Aorta (tissue), 5 donors: ENCODE data around the gene RNF126. TPM values are rescaled to one million over a fixed set of nuclear protein-coding genes. Genes with fewer than 3 reads are reported as not detected.
"Not testable (repeated sequence)": the region's sequence is repeated elsewhere in the genome, so short reads cannot be mapped to it uniquely, and the experiment has no call there.

Source experiments
- ATAC-seq: fragments of 200-7000 bp; cut with Tn5 transposase; one replicate; pipeline ENCODE4 v1.9.1; 2022; ENCODE audit warnings: moderate library complexity; ENCODE audit not compliant: low FRiP score
- DNase-seq, 2 donors: peaks; one replicate each; pipeline ENCODE4 v3.0.0-alpha.2; 2020
- H3K27ac ChIP-seq, 2 donors: one replicate each; pipeline ENCODE4 v1.5.1; 2013; ENCODE audit warnings: low read length in 2 of 2, mild to moderate bottlenecking in 2 of 2, moderate library complexity in 2 of 2, control low read depth in 1 of 2, inconsistent platforms in 1 of 2, low read depth in 1 of 2
- H3K27me3 ChIP-seq, 2 donors: one replicate each; pipeline ENCODE4 v1.6.1; 2013; ENCODE audit warnings: control low read depth in 1 of 2, low read length in 1 of 2, mild to moderate bottlenecking in 1 of 2, moderate library complexity in 1 of 2; ENCODE audit not compliant: insufficient read depth in 2 of 2, control insufficient read depth in 1 of 2
- H3K36me3 ChIP-seq, 2 donors: one replicate each; pipeline ENCODE4 v1.6.1; 2013; ENCODE audit warnings: control low read depth in 1 of 2, low read length in 1 of 2, mild to moderate bottlenecking in 1 of 2; ENCODE audit not compliant: insufficient read depth in 2 of 2, control insufficient read depth in 1 of 2
- H3K4me1 ChIP-seq, 2 donors: one replicate each; pipeline ENCODE4 v1.6.1; 2013; ENCODE audit warnings: low read length in 2 of 2, control low read depth in 1 of 2, mild to moderate bottlenecking in 1 of 2, moderate library complexity in 1 of 2; ENCODE audit not compliant: insufficient read depth in 2 of 2, control insufficient read depth in 1 of 2
- H3K4me3 ChIP-seq, 2 donors: one replicate each; pipeline ENCODE4 v1.5.1; 2013; ENCODE audit warnings: low read length in 2 of 2, control low read depth in 1 of 2, mild to moderate bottlenecking in 1 of 2
- H3K9me3 ChIP-seq: one replicate; pipeline ENCODE4 v1.6.1; 2013; ENCODE audit warnings: mild to moderate bottlenecking, low read length; ENCODE audit not compliant: control insufficient read depth
- WGBS, 2 donors: extraction: QIAGEN DNeasy Blood & Tissue Kit; methylation state at CpG; one replicate each; pipeline ENCODE4 v1.1.7; 2013; 5-methylcytosine and 5-hydroxymethylcytosine counted together
- intact Hi-C, 2 donors: fragments of 100-400 bp; cut with DNase I; formaldehyde crosslinking; loops; one replicate each; pipeline versions ENCODE4 v1.14.2 to v1.15.0; 2022
- polyA plus RNA-seq, 2 donors: library from polyadenylated mRNA; stranded (reverse); fragments of 200-250 nt; gene quantifications; one replicate each; pipeline ENCODE4 v1.2.3, GENCODE V29; 2013
- total RNA-seq, 2 donors: library from RNA; stranded (reverse); fragmentation: NEBNext Ultra II Directional; extraction: Animal tissue kit (Norgen Biotek cat#: 25700); gene quantifications; one replicate each; pipeline ENCODE4 v1.2.1, GENCODE V29; 2021
- donor health status: healthy with polysubstance abuse.
- donor health status: Bipolar disorder and iron deficiency.
- donor health status: DM: no; HTN: no; CAD: no.
- donor health status: DM: no; HTN: no; CAD: no.
- donor health status: DM: yes; HTN: yes; CAD: no.

Gene RNF126
- total and polyA plus RNA-seq, 4 donors, result 18.3 to 38.5 (median 26.8) TPM

DNA sequence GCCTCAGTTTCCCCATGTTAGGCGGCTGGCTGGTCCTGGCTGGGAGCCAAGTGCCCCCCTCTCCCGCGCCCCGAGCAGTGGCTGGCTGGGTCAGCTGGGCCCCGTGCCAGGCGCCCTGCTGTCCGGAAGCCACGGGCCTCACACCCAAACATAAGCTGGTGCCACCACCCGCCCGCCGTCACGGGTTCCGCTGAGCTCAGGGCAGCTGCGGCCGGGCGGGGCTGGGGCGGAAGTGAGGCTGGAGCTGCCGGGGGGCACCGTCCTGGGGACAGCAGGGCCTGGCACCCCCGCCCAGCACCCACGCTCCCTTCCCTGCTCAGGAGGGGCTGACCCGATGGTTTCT, 54.0 kb downstream of the RNF126 start:
- intact Hi-C loops, result no loop called here
- WGBS, 2 donors, result 54 to 68% methylated on average over 18 to 22 of the region's 22 CpGs
- ATAC-seq (peak; percentile 53), DNase-seq (peak in 1 of 2 donors; percentile 82)
- H3K27me3 ChIP-seq, result no peaks in the 10 kb centered on the region
- no peak overlapping the region for H3K27ac ChIP-seq
- H3K36me3 ChIP-seq, result no peaks in the 10 kb centered on the region
- H3K9me3 ChIP-seq, result no peaks in the 10 kb centered on the region
- H3K4me3 ChIP-seq, result no peak overlapping the region
- H3K4me1 ChIP-seq, result no peaks in the 10 kb centered on the region

DNA sequence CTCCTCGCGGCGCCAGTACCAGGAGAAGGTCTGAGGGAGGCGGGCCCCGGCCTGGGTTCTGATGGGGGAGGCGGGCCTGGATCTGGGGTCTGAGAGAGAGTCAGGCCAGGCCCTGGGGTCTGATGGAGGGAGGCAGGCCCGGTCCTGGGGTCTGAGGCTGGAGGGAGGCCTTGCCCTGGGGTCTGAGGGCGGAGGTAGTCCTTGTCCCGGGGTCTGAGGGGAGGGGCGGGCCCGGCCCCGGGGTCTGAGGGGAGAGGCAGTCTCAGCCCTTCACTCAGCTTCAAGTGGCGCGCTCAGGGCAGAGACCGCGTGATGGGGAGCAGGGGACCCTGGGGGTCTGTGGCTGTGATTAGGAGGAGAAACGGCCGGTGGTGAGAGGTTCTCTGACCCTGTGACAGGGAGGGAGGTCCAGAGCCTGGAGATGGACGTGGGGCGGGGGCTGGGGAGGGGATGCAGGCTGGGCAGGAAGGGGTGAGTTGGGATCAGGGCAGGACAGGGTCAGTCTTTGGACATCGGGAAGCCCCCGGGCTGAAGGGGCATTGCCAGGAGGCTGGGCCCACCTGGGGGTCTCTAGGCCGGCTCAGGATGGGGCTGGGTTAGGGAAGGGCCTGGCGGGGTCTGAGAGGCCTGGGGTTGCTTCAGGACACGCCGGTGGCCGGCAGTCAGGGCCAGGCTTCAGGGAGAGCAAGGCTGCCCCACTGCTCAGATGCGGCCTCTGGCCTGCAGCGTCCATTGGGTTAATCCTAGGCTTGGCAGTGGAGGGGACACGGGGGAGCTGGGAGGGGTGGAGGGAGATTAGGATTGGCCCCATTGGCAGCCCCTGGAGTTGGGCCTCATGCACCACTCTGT, 54.6 kb downstream of the RNF126 start:
- 75 to 79% methylated on average over 27 to 30 of the region's 30 CpGs for WGBS, 2 donors
- Histone ChIP-seq H3K4me3 (no peak overlapping the region), H3K4me1 (no peaks in the 10 kb centered on the region), H3K36me3 (no peaks in the 10 kb centered on the region), H3K9me3 (no peaks in the 10 kb centered on the region), H3K27me3 (no peaks in the 10 kb centered on the region), H3K27ac (no peak overlapping the region)
- ATAC-seq (peak; percentile 17), DNase-seq (no peak)
- intact Hi-C loops, result no loop called here

DNA sequence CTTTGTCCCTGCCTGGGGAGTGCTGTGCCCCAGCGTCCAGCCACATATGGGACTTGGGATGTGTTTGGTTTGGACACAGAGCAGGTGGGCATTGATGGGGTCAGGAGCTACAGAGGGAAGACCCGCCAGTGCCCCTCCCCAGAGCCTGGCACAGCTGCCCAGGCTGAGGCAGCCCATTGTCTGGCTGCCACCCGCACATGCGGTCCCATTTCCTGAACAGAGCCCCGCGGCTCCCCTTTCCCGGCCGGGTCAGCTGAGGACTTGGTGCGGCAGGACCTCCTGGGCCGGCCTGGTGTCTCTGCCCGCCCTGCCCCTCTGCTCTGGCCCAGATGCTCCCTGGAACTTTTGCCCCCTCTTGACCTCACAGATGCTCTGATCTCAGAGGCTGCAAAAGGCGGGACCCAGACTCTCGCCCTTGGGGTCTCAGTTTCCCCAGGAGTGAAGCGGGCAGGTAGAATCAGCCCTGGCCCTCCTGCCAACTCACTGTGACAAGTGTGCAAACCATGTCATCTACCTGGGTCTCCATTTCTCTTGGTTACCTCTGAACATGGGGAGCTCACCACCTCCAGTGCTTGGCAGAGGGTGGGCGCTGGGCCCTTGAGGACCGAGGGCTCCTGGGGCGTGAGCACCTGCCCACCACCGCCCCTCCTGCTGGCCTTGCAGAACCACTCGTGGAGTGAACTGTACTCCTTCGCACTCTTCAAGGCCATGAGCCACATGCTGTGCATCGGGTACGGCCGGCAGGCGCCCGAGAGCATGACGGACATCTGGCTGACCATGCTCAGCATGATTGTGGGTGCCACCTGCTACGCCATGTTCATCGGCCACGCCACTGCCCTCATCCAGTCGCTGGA, 55.5 kb downstream of the RNF126 start:
- ATAC-seq, result no peak
- Histone ChIP-seq H3K4me1 (no peaks in the 10 kb centered on the region), H3K27ac (no peak overlapping the region), H3K4me3 (no peak overlapping the region), H3K9me3 (no peaks in the 10 kb centered on the region), H3K36me3 (no peaks in the 10 kb centered on the region), H3K27me3 (no peaks in the 10 kb centered on the region)
- DNase-seq, result no peak
- 86 to 89% methylated on average over 29 to 30 of the region's 30 CpGs for WGBS, 2 donors
- intact Hi-C loops, result no loop called here

DNA sequence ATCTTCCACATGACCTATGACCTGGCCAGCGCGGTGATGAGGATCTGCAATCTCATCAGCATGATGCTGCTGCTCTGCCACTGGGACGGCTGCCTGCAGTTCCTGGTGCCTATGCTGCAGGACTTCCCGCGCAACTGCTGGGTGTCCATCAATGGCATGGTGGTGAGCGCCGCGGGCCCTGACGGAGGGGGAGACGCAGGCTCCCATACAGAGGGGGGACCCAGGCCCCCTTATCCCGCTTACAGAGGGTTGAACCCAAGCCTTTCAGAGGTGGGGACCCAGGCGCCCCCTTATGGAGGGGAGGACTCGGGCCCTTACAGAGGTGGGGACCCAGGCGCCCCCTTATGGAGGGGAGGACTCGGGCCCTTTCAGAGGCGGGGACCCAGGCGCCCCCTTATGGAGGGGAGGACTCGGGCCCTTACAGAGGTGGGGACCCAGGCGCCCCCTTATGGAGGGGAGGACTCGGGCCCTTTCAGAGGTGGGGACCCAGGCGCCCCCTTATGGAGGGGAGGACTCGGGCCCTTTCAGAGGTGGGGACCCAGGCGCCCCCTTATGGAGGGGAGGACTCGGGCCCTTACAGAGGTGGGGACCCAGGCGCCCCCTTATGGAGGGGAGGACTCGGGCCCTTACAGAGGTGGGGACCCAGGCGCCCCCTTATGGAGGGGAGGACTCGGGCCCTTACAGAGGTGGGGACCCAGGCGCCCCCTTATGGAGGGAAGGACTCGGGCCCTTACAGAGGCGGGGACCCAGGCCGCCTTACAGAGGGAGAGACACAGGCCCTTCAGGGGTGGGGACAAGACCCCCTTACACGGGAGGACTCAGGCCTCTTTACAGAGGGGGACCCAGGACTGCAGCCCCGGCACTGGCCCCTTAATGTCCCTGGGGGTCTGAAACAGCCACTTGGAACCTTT, 57.7 kb downstream of the RNF126 start:
- H3K36me3 ChIP-seq, H3K27me3 ChIP-seq, H3K9me3 ChIP-seq, H3K27ac ChIP-seq, H3K4me3 ChIP-seq, intact Hi-C loops, ATAC-seq, DNase-seq, H3K4me1 ChIP-seq: not testable (repeated sequence)
- WGBS, 2 donors, result 64 to 87% methylated on average over 15 to 34 of the region's 34 CpGs

DNA sequence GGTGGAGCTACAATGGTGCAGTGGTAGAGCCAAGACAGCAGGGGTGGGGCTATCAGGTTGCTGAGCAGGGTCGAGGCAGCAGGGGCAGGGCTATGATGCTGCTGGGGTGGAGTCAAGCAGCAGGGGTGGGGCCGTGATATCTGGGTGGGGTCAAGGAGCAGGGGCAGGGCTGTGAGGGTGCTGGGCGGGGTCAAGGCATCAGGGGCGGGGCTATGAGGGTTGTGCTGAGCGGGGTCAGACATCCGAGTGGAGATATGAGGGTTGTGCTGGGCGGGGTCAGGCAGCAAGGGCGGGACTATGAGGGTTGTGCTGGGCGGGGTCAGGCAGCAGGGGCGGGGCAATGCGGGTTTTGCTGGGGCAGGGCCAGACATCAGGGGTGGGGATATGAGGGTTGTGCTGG, 58.7 kb downstream of the RNF126 start:
- no peaks in the 10 kb centered on the region for H3K4me1 ChIP-seq
- intact Hi-C loops, result no loop called here
- no peaks in the 10 kb centered on the region for H3K36me3 ChIP-seq
- no peaks in the 10 kb centered on the region for H3K9me3 ChIP-seq
- H3K4me3 ChIP-seq, result no peak overlapping the region
- no peak overlapping the region for H3K27ac ChIP-seq
- ATAC-seq (no peak), DNase-seq (no peak)
- no peaks in the 10 kb centered on the region for H3K27me3 ChIP-seq
- WGBS, 2 donors, result 86 to 91% methylated on average over 8 to 11 of the region's 11 CpGs

DNA sequence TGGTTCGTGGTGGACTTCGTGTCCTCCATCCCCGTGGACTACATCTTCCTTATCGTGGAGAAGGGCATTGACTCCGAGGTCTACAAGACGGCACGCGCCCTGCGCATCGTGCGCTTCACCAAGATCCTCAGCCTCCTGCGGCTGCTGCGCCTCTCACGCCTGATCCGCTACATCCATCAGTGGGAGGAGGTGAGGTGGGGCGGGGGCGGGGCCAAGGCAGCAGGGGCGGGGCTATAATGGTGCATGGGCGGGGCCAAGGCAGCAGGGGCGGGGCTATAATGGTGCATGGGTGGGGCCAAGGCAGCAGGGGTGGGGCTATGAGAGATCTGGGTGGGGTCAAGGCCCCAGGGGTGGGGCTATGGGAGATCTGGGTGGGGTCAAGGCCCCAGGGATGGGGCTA, 59.2 kb downstream of the RNF126 start:
- 91 to 93% methylated on average over 20 of the region's 20 CpGs for WGBS, 2 donors
- H3K9me3 ChIP-seq, H3K4me3 ChIP-seq, H3K27me3 ChIP-seq, DNase-seq, intact Hi-C loops, H3K36me3 ChIP-seq, H3K4me1 ChIP-seq, ATAC-seq, H3K27ac ChIP-seq: not testable (repeated sequence)

DNA sequence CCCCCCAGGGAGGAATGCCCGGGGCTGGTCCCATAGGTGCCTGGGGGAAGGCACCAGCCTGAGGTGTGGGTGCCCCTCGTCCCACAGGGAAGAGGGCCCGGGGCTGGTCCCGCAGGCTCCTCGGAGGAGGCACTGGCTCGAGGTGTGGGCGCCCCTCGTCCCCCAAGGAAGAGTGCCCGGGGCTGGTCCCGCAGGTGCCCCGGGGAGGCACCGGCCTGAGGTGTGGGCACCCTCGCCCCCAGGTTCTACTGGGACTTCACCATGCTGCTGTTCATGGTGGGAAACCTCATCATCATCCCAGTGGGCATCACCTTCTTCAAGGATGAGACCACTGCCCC, 59.7 kb downstream of the RNF126 start:
- not testable (repeated sequence) for DNase-seq
- WGBS, 2 donors, result 88 to 89% methylated on average over 13 of the region's 13 CpGs

DNA sequence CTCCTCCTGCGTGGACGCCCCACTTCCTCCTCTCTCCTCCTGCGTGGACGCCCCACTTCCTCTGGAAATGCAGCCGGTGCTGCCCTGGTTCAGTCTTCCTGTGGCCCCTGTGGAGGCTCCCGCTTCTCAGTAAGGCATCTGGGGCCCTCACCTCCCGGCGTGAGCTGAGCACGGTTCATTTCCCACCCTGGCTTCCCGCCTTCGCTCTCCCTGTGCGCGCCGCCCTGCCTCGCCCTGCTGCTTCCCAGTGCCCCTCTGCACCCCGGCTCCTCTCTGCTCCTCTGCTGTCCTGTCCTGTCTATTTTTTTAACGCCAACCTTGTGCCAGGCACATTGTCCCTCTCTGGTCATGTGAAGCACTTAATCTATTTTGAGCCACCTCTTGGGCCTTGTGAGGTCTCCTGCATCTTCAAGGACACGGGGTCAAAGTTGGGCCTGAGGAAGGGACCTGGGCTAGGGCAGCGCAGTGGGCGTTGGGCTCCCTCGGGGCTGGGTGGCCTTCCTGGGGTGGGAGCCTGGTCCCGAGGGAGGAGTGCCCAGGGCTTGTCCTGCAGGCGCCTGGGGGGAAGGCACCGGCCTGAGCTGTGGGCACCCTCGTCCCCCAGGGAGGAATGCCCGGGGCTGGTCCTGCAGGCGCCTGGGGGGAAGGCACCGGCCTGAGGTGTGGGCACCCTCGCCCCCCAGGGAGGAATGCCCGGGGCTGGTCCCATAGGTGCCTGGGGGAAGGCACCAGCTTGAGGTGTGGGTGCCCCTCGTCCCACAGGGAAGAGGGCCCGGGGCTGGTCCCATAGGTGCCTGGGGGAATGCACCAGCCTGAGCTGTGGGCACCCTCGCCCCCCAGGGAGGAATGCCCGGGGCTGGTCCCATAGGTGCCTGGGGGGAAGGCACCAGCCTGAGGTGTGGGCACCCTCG, 60.4 kb downstream of the RNF126 start:
- 81 to 85% methylated on average over 33 to 35 of the region's 35 CpGs for WGBS, 2 donors
- Histone ChIP-seq H3K4me3 (no peak overlapping the region), H3K27me3 (no peaks in the 10 kb centered on the region), H3K4me1 (no peaks in the 10 kb centered on the region), H3K9me3 (no peaks in the 10 kb centered on the region), H3K36me3 (no peaks in the 10 kb centered on the region), H3K27ac (no peak overlapping the region)
- DNase-seq (no peak), ATAC-seq (no peak)
- intact Hi-C loops, result no loop called here

More for the DNA sequence above, 59.7 kb downstream of the RNF126 start:
- H3K4me1 ChIP-seq, H3K27ac ChIP-seq, H3K9me3 ChIP-seq, ATAC-seq, H3K36me3 ChIP-seq, H3K27me3 ChIP-seq, intact Hi-C loops, H3K4me3 ChIP-seq: not testable (repeated sequence)
